Right lung (tissue), 10 donors: ENCODE results near the gene ABCA5. TPM values are rescaled to one million over a fixed set of nuclear protein-coding genes. Genes with fewer than 3 reads are reported as not detected.

ENCODE experiments used
- DNase-seq, 2 donors: peaks; one replicate each; pipeline ENCODE4 v3.0.0-alpha.2; 2013
- long read RNA-seq, 8 donors: transcript quantifications; one replicate each; lab custom pipeline, GENCODE V29; 2026
- polyA plus RNA-seq, 5 donors: library from polyadenylated mRNA; unstranded; fragments of 120-200 nt; gene quantifications; one replicate each; pipeline versions ENCODE4 v1.2.1 to v1.2.3, GENCODE V29; 2013; ENCODE audit warnings: inconsistent platforms in 1 of 5, low replicate concordance in 1 of 5; ENCODE audit not compliant: insufficient read length in 5 of 5, insufficient read depth in 1 of 5

The ABCA5 gene
- polyA plus RNA-seq = 10 to 100 TPM; 12.9 to 30.0 (median 22.3) TPM
- long read RNA-seq, donor 1, partial matches to known transcripts = 0 of 2 reads
- long read RNA-seq, donor 1, other reads (novel, unspliced or antisense) = 0 of 2 reads
- long read RNA-seq, donor 2 = 0 reads
- long read RNA-seq, donor 3, partial matches to known transcripts = 0 of 2 reads
- long read RNA-seq, donor 3, other reads (novel, unspliced or antisense) = 0 of 2 reads
- long read RNA-seq, donor 4, partial matches to known transcripts = 0 of 2 reads
- long read RNA-seq, donor 4, other reads (novel, unspliced or antisense) = 0 of 2 reads
- long read RNA-seq, donor 5, partial matches to known transcripts = 0 of 1 reads
- long read RNA-seq, donor 5, other reads (novel, unspliced or antisense) = 0 of 1 reads
- long read RNA-seq, donor 6, partial matches to known transcripts = 0 of 2 reads
- long read RNA-seq, donor 6, other reads (novel, unspliced or antisense) = 0 of 2 reads
- long read RNA-seq, donor 7, partial matches to known transcripts = 0 of 1 reads
- long read RNA-seq, donor 7, other reads (novel, unspliced or antisense) = 0 of 1 reads
- long read RNA-seq, donor 8 = 0 reads

- peak; percentile 87 to 88 for DNase-seq
These were observed at the start of gene ABCA5 for GRCh38 chr17:69327060-69327831. TSS of gene ABCA5 (minus strand) at chr17:69327133. CDS start at chr17:69314415, 12,718 bp downstream.

GRCh38 chr17:69375229-69375628 is 48.3 kb upstream of the ABCA5 start:
- no peak for DNase-seq

GRCh38 chr17:69373069-69373468 is 46.1 kb upstream of the ABCA5 start:
- DNase-seq = no peak

GRCh38 chr17:69367298-69367697 is 40.4 kb upstream of the ABCA5 start:
- DNase-seq = no peak

- DNase-seq = no peak
These were observed 36.7 kb upstream of the ABCA5 start for GRCh38 chr17:69363488-69364210.

GRCh38 chr17:69361156-69361555 is 34.2 kb upstream of the ABCA5 start:
- no peak for DNase-seq

GRCh38 chr17:69358688-69359596 is 32.0 kb upstream of the ABCA5 start:
- no peak for DNase-seq

GRCh38 chr17:69357701-69358100 is 30.8 kb upstream of the ABCA5 start:
- no peak for DNase-seq

GRCh38 chr17:69356625-69357024 is 29.7 kb upstream of the ABCA5 start:
- DNase-seq = no peak

- DNase-seq = no peak
These were observed 24.0 kb upstream of the ABCA5 start for GRCh38 chr17:69350911-69351310.

GRCh38 chr17:69348429-69348828 is 21.5 kb upstream of the ABCA5 start:
- no peak for DNase-seq

- DNase-seq = no peak
These were observed 19.8 kb upstream of the ABCA5 start for GRCh38 chr17:69346766-69347165.

- no peak for DNase-seq
These were observed 18.0 kb upstream of the ABCA5 start for GRCh38 chr17:69344939-69345338.

- DNase-seq = no peak
These were observed 16.1 kb upstream of the ABCA5 start for GRCh38 chr17:69342896-69343644.

- DNase-seq = no peak
These were observed 13.0 kb upstream of the ABCA5 start for GRCh38 chr17:69339937-69340336.

- no peak for DNase-seq
These were observed 10.1 kb upstream of the ABCA5 start for GRCh38 chr17:69336996-69337395.

GRCh38 chr17:69336580-69336979 is 9.6 kb upstream of the ABCA5 start:
- DNase-seq = no peak

- DNase-seq = no peak
These were observed 8.1 kb upstream of the ABCA5 start for GRCh38 chr17:69335058-69335457.

GRCh38 chr17:69333561-69333960 is 6.6 kb upstream of the ABCA5 start:
- DNase-seq = no peak

GRCh38 chr17:69331756-69332155 is 4.8 kb upstream of the ABCA5 start:
- no peak for DNase-seq
